HG03045 (cell line): ENCODE results near the gene MIEN1.
"Not testable (repeated sequence)": the region's sequence is repeated elsewhere in the genome, so short reads cannot be mapped to it uniquely, and the experiment has no call there.

Experiments
- ATAC-seq: cut with Tn5 transposase; IDR thresholded peaks from one replicate; pipeline ENCODE4 v1.9.1; 2021; ENCODE audit warnings: mild to moderate bottlenecking, moderate library complexity; ENCODE audit not compliant: unreplicated experiment

MIEN1 gene, protein sequence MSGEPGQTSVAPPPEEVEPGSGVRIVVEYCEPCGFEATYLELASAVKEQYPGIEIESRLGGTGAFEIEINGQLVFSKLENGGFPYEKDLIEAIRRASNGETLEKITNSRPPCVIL

DNA sequence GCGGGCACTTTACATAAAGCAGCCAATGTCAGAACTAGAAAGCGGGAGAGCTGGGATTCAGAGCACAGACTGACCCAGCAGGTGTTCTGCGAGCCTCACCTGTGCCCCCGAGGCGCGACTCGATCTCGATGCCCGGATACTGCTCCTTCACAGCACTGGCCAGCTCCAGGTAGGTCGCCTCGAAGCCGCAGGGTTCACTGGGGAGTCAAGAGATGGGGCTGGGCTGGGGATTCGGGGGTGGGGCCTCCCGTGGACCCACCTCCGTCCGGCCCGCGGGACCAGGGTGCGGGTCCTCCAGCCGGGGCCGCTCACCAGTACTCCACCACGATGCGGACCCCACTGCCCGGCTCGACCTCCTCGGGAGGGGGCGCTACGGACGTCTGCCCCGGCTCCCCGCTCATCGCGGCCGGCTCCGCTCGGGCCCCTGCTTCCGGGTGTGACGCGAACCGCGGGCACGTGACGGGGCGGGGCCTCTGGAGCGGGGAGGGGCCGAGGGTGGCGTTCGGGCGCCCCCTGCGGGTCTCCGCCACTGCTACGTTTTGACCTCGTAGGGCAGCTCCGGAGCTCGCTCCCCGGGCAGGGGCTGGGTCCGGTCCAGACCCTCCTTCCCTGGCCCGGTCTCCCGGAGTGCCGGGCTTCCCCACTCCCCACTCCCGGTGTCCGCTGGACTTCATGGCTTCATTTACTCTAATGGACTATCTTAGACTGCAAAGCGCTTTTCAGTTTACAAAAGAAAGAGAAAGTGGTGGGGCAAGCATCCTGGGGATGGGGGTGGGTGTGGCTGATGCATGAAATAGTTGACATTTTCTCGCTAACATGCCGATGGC, at the start of gene MIEN1:
Gene MIEN1 (minus strand): TSS at position 438 of the 827 bp plus-strand sequence. CDS start 37 bp downstream, at position 401.
- peak; percentile 93 for ATAC-seq

DNA sequence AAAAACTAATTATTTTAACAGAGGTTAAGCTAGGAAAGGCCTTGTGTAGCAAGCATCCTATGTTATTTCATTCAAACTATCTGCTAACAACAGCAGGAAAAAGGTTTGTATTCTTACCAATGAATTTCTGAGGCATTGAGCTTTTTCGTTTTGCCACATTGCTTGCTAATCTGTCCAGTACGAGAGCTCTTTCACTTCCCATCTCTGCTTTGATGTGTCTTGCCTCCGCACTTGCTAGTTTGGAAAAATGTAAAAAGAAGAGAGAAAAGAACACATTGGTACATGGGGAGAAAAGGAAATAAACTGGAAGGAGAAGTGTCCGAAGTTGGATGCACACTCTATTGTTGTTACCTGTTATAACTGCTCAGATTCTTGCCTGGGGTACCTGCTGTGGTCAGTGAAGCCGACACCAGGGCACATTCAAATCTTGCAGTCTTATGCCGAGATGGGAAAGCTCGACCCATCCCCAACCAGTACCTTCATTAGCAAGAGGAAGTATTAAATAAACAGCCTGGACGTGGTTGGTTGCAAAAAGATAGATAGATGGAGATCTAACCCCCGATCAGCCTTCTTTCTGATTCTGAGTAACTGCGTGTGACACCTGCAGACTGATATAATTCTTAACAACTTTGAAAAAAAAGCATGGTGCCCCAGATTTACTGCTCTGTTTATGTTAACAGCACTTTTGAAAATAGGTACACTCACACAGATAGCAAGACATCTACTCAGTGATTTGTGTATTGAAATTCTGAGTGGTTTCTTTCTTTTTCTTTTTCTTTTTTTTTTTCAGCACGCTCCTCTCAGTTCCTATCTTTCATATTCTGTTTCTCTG, 47.4 kb upstream of the MIEN1 start:
- peak; percentile 36 for ATAC-seq

DNA sequence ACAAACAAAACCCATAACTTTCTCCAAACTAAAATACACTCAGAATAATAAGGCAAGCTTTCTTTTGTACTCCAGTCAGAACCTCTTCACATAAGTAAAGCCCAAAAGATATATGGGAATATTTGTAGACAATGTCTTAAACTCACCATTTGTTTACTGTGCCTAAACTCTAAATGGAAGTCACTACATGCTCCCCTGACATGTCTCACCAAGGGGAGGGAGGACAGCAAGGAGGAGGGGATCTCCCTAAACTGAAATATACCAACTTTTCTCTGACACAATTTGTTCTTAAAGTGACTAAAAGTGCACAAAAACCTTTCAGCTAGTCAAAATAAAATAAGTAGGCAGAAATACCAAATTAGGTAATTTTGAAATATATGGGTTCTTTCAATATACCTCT, 45.9 kb upstream of the MIEN1 start:
- ATAC-seq = no peak

DNA sequence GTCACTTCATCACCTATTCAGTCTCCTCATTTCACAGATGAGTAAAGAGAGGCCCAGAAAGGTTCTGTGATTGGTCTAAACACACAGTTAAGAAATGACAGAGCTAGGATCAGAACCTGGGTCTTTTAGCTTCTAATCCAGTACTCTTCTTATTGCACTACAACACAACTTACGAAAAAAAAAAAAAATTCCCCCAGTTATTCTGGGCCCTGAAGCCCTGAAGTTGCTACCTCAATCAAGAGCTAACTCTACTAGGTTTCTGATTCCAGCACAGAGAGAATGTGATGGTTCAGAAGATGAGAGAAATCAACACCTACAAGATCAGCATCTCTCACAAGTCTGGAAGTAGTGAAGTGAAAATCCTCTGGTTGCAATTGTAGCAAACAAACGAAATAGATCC, 44.7 kb upstream of the MIEN1 start:
- ATAC-seq = no peak

DNA sequence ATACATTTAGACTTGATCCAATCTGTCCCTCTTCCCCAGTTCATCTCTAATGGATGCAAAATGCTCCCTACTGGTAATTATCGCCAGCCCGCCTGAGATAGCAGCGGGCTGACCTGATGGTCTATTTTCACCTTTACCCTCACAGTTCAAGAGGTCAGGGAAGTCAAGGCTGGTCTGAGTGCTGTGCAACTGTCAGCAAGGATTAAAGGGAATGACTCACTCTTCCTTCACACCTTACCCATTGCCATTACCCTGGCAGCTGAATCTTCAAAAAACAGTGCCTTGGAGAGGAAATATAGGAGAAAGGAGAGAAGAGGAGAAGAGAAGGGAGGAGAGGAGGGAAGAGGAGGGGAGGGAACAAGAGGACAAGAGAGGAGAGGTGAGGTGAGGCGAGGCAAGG, 43.7 kb upstream of the MIEN1 start:
- ATAC-seq = no peak

DNA sequence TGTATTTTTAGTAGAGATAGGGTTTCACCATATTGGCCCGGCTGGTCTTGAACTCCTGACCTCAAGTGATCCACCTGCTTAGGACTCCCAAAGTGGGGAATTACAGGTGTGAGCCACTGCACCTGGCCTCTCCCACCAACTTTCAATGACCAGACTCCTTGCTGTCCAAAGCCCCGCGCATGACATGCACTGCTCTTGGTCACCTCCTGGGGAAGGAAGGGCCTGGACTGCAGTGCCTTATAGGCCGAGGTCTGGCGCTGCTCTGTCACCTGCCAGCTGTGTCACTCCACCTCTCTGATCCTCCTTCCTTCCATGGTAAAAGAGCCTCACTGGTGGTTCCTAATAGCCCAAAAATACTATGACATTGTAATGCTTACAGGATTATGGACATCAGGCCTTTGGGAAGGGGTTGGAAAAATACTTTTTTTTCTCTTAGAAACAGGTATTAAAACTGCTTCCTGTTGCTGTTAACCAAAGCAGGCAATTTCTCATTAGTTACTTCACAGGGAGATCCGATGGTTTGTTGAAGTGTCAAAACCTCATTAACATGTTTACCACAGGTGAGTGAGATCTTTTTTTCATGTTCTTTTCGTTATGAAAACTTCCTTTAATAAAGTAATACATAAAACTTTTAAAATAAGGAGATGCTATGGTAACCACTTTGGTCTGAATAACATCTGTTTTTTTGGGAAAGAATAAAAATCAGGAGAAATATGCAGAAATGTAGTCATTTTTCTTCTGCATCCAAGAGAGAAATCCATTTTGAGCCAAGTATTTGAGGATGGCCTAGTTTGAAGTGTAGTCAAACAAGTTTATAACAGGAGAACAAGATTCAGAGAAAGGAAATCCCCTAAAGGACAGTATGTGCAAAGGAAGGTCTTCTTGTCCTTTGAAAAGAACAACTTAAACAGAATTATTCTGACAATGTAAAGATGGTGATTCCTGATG, 42.9 kb upstream of the MIEN1 start:
- no peak for ATAC-seq

DNA sequence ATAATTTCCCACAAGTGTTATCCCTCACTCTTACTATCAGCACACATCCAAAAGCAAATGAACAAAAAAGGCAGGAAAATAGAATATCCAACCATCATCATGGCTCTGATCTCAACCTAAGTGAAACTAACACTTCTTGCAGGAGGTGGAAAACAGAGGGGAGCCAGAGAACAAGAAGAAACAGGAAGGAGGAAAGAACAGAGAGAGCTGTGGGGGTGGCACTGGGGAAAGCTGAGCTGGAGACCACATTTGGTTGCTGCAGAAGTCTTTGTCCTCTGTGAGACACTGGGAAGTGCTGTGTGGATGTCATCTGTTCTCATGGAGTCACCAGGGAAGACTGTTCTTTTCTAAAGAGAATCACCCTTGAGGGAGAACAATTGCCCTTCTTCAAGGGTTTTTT, 42.1 kb upstream of the MIEN1 start:
- ATAC-seq = no peak

DNA sequence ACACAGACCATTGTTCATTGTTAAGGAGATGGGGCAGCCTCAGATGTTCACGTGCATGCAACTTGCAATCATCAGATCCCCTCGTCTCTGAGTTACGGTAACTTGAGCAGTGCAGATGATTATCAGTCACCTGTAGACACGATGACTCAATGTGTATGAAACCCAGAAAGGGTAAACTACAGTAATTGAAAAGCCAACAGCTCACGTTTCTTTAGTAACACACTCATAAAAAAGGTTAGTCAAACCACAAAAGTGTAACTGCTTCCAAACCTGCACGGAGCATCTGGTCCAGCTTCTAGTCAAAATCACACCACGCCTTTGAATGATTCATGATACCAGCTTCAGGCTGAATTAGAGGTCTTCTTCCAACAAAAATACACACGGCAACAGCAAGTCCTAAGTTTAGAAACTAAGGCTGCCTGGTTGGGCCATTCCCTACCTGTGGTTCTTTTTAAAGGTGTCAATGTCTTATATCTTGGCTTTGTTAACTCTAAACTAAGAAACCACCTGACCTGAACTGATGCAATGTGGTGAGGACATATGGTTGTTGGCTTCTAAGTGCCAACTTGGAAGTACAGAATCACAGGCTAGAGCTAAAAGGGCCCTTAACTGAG, 39.7 kb upstream of the MIEN1 start:
- peak; percentile 49 for ATAC-seq

DNA sequence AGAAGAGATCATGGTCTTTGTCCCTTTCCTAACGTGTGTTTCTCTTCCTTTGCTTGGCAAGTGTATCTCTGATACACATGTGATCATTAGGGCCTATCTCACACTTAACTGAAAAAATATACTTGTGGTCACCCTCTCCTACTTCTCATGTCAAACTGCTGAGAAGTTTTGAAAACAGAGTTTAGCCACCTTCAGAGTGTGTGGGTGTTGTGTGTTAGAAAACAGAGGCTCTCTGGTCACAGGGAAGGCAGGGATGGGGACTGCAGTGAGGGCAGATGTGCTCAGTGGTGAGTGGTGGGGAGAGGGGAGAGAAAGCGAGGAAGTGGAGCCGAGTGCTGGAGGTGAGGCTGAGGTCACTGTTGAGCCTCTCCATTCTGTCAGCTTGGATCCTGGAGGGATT, 36.8 kb upstream of the MIEN1 start:
- ATAC-seq = no peak

DNA sequence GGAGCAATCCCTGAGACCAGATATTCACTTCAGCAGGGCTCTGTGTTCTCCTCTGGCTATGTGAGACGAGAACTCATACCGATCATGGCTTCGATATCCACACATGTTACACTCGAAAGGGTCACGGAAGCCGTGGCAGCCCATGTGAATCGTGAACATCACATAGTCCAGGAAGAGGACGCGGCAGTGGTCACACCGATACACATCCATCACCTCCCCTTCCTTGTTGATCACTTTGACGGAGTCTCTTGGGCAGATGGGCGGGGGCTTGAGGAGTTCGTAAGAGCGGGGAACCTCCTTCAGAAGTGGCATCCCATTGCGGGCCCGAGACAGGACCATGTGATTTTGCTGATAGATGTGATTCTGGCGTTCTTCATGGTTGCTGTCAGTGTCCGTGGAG, 35.4 kb upstream of the MIEN1 start:
- no peak for ATAC-seq

DNA sequence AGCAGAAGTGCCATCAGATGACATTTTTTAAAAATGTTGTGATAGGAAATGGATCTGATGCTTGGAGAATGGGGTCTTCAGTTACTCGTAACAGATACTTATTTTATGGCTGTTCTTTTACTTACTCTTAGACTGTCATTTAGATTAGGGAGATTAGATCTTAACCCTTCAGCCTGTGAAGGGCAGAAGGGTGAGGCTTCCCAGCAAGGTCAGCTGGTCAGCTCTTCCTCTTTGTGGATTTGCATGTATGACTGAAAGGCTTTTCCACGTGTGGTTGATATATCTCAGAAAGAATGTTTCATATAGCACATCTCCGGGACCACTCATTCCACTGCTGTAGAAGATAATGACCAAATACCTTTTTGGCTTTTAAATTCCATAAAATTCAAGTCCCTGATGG, 34.8 kb upstream of the MIEN1 start:
- no peak for ATAC-seq

DNA sequence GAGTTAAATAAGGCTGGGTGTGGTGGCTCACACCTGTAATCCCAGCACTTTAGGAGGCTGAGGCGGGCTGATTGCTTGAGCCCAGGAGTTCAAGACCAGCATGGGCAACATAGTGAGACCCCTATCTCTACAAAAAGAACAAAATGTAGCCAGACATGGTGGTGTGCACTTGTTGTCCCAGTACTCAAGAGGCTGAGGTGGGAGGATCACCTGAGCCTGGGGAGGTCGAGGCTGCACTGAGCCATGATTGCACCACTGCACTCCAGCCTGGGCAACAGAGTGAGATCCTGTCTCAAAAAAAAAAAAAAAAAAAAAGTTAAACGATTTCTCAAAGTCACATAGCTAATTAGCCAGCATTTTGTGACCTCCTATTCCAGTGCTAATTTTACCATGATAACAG, 33.8 kb upstream of the MIEN1 start:
- not testable (repeated sequence) for ATAC-seq

DNA sequence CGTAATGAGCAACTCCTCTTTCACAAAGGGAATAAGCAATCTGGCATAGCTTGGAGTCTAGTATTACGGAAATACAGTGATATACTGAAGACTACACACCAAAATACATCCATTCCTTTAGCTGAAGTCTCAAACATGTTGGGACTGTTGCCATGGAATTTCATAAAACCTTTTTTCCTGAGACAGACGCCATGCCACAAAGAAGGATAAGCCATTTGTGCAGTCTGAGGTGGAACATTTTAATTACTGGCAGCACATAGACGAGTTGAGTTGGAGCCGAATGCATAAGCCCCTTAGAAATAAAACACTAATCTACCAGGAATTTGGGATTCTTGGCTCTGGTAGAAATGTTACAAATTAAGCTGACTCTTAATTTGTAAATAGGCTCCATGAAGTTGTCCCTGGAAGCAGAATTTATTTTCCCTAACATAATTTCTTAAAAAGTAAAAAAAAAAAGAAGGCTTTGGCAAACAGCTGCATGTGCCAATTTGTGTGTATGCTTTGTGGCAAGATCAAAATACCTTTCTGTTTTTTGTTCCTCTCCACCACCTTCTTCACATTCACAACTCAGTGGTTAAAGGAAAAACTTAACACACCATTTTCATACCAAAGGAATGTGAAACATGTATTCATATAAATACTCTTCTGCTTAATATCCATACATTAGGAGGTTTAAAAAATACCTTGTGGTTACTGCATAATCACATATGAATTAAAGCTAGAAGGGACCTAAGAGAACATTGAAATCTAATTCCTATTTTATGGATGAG, 32.9 kb upstream of the MIEN1 start:
- no peak for ATAC-seq

DNA sequence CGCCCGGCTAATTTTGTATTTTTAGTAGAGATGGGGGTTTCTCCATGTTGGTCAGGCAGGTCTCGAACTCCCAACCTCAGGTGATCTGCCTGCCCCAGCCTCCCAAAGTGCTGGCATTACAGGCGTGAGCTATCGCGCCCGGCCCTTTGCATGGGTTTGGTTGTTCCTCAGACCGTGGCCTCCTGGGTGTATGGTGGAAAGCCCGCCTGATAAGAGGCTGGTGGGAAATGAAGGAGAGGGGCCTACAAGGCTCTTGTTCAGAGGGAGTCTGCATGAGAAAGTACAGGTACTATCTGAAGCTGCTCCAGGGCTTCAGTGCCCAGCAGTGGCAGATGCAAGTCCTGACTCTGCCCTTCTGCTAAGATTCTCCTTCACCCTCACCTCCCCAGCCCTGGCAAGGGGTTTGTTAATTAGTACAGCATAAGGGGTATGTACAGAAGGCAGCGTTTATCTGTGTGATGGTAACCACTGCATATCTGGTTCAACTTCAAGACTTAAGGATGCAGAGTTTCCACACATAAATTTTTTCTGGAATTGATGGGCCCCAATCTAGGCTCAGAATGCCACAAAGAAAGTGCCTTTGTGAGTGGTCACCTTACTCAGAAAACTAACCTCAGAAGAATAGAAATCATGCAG, 31.6 kb upstream of the MIEN1 start:
- no peak for ATAC-seq

DNA sequence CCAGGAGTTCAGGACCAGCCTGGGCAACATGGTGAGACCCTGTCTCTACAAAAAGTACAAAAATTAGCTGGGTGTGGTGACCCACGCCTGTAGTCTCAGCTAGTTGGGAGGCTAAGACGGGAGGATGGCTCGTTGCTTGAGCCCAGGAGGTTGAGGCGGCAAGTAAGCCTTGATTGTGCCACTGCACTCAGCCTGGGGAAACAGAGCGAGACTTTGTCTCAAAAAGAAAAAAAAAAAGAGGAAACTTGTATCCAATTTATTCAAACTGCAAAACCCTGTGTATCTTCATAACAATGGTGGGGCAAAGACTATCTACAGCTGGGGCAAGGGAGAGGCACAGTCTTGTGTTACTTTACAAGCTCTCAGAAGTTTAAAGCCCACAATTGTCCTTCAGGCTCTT, 28.9 kb upstream of the MIEN1 start:
- no peak for ATAC-seq

DNA sequence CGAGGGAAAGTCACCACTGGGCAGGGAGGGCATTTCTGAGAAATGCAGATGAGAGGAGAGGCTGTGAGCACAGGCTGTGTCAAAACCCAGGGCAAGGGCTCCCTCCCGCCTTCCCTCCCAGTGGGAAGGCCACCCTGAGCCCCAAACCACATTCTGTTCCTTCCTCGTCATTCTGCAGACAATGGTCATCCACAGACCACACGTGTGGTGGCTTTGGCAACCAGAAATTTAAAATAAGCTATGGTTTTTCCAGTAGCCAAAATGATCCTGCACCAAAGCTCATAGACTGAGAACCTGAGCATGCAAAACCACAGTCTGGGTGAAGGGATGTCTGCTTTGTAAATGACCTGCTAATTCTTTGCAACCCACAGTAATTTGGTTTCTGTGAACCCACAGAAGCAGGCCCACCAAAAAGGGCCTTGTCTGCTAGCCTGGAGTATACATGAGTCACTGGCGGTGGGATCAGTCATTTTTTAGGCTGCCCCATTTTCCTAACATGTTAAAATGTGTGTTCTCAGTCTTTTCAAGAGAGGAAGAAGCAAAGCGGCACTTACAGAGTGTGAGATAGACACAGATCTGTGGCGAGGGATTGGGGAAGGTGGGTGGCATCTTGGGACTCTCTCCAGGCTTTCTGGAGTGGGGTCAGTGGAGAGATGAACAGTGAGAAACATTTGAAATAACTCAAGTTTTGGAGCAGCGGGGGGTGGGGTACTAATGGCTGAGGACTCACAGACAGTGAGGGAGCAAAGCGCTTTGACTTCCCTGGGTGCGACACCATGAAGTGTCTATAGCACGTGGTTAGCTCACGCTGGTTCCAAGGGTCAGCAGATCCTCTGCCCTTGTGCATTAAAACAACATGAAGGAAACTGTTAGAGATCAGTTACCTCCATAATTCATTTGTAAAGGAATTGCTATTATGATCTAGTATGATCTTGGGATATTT, 27.9 kb upstream of the MIEN1 start:
- ATAC-seq = no peak

DNA sequence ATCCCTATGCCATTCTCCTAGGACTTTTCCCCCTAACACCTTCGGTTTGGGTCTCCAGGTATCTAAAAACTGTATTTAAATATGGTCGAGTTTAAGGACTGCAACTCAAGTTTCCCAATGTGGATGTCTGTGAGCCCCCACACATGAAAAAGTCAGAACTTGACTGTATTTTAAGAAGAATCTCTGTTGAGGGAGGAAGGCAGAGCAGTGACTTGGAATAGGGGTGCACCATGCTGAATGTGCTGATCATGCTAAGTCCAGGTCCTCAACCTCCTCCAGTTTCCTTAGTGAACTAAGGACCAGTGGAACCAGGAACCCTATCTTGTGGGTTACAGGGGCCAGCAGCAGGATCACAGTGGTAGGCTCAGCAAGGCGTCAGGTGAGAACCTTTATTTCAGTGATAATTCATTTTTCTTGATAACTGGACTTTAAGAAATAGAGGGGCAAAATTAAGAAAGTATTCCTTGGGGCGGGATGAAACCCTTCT, 26.9 kb upstream of the MIEN1 start:
- ATAC-seq = no peak
